GM21619 (cell line): Measurements from ENCODE around the gene ME2.
"Not testable (repeated sequence)": the region's sequence is repeated elsewhere in the genome, so short reads cannot be mapped to it uniquely, and the experiment has no call there.

Source experiments
- ATAC-seq: cut with Tn5 transposase; IDR thresholded peaks from one replicate; pipeline ENCODE4 v1.9.1; 2021; ENCODE audit not compliant: unreplicated experiment

The ME2 gene

DNA sequence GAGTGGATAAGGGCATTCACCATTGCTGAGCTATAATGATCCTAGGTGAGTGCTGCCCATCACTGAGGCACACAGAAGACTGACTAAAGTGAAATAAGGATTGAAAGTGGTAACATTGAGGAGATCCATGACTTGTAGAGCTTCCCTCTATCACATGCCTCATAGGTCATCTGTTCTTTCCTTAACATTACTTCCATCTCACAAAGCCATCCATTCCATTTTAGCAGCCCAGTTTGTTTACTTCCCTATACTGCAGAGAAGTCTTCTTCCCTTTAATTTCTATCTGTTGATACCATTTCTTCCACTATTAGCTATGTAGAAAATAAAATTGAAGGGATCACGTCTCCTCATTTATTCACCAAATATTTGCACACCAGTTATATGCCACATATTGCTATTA lies 32.1 kb downstream of the ME2 start:
- no peak for ATAC-seq

DNA sequence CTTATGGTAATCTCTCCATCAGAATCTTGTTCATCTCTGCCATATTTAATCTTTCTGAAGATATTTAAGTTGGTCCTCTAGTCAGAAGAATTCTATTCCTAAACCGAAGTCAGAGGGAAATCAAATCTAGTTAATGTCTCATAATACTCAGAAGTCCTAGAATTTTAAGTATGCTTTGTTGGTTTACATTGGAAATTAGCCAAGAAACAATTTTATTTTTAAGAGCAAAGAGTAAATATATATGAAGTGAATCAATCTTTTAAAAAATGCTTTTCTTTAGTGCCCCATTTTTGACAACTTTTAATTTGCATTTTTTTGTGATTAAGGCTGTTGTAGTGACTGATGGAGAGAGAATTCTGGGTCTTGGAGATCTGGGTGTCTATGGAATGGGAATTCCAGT lies 38.1 kb downstream of the ME2 start:
- ATAC-seq, result no peak

DNA sequence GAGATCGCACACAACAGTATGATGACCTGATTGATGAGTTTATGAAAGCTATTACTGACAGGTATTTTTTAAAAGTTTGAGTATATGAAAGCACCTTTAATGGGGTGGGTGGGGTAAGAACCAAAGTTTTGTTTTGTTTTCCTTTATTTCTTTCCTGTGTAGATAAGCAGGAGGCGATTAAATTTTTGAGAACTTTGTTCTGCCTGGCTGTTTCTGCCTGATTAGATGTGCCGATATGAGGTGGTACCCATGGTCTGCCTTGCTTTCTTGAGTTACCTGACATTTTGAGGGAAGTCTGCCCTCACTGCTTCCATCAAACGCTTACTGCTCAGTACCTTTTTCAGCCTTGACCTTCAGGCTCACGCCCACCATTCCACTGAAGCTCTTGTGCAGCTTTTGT lies 39.2 kb downstream of the ME2 start:
- no peak for ATAC-seq

DNA sequence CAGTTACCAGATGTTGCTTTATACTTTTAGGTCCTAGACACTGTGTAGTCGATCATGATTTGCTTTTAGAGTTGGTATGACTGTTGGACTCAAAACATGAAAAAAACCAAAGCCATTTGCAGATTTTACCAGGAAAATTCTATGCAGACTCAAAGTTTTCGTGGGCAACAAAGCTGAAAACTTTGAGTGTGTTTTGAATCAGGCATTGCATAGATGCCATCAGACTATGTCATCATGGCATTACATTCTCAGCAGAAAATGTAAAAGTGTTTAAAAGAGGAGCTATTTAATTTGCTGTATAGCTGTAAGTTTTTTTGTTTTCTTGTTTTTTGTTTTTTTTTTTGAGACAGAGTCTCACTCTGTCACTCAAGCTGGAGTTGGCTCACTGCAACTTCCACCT lies 45.5 kb downstream of the ME2 start:
- no peak for ATAC-seq

DNA sequence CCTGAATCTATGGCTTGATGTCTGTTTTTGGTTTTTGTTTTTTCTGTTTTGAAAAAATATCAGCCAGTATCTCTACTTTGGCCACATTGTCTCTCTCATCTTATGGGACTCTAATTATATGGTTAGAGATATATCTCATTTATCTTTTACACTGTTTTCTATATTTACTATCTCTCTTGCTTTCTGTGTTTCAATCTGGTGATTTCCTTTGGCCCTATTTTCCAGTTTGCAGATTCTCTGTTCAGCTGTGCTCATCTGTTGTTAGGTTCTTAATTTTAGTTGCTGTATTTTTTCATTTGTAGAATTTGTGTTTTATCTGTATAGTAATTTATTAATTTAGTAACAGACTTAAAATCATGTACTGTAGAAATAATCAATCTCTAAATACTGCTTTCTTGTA lies 47.6 kb downstream of the ME2 start:
- no peak for ATAC-seq

DNA sequence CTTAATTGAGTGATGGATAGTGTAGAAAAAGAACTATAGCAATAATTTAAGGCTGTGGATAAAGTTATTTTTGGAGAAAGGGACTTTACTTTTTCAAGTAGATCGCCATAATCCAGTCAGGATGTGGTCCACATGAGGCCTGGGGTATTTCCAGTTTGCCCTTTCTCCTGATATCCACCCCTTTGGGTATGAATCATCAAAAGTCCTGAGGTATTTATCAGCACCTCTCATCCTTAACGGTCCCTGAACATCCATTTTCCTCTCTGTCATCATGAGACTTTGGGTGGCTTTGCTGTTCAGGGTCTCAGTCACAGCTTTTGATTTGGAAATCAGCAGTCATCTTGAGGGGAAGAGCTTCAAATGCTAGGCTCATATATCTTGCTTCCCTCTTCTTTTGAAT lies 49.6 kb downstream of the ME2 start:
- no peak for ATAC-seq

DNA sequence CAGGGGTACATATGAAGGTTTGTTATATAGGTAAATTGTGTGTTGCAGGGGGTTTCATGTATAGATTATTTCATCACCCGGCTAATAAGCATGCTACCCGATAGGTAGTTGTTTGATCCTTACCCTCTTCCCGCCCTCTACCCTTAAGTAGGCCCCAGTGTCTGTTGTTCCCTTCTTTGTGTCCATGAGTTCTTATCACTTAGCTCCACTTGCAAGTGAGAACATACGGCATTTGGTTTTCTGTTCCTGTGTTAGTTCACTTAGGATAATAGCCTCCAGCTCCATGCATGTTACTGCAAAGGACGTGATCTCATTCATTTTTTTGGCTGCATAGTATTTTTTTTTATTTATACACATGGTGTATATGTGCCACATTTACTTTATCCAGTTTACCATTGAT lies 54.8 kb downstream of the ME2 start:
- no peak for ATAC-seq

DNA sequence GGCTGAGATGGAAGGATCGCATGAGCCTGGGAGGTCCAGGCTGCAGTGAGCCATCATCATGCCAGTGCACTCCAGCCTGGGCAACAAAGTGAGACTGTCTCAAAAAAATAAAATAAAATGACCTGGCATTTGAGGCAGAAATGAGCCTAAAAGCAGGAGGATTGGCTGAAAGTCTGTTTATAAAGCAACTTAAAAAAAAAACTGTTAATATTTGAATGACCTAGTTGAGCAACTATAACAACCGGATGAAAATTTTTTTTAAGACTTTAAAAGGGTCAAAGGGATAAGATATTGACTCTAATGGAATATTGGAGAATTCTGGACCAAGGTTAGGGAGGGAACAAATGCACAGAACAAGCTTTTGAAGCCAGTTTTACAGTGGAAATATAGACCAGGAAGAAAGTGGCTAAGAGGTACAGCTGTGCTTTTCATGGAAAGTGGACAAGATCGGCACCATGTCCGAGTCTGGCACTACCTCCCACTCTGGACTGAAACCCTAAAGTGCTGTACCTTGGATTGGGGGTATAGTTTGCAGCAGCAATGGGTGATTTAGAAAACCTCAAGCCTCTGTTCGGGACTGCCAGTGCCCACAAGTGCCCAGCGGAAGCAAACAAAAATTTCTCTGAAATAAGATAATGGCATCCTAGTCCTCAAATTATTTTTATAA lies 55.8 kb downstream of the ME2 start:
- no peak for ATAC-seq

DNA sequence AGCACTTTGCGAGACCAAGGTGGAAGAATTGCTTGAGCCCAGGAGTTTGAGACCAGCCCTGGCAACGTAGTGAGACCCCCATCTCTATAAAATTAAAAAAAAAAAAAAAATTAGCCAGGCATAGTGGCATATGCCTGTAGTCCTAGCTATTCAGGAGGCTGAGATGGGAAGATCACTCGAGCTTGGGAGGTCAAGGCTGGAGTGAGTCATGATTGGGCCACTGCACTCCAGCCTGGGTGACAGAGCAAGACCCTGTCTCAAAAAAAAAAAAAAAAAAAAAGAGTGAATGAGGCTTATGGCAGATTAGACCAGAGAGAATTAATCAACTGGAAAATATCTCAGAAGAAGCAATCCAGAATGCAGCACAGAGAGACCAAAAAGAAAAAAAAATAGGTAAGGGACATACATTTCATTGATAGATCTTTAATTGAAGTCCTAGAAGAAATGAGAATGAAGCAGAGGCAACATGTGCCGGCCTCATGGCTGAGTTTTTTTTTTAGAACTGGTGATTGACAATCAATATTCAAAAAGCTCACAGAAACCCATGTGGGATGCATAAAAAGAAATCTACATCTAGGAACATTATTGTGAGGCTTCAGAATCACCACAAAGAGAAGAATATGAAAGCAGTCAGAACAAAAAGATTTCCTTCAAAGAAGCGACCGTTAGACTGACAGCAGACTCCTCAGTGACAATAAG lies 56.7 kb downstream of the ME2 start:
- ATAC-seq, result no peak

DNA sequence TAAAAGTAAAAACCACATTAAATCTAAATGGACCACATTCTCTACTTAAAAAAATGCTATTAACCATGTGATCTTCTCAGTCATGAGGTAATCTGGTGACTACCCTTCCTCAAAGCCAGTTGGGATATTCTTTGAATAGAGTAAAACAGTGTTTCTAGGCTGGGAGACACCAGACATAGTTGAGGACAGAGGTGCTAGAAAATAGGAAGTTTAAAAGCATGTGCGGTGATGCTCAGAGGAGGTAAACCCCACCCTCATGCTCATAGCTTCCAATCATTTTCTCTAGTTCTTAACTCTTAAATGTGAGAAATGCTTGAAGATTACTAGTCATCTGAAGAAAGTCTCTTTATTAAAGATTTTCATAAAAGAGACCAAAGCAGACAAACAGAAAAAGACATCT lies 58.3 kb downstream of the ME2 start:
- ATAC-seq, result no peak

DNA sequence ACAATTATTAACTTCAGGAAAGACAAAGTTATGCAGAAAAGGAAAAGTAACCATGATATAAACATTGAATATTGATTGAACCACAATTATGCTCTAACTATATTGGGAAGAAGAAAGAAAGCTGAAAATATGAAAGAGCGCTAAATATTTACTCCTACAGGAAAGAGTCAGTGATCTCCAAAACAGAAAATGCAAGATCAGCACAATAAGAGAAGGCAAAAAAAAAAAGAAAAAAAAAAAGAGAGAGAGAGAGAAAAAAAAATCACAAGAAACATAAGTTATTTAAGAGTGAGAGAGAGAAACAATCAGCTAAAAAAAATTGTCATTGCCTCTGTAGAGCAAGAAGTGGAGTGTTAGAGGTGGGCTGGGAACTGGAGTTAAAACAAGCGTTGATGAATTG lies 60.0 kb downstream of the ME2 start:
- no peak for ATAC-seq

DNA sequence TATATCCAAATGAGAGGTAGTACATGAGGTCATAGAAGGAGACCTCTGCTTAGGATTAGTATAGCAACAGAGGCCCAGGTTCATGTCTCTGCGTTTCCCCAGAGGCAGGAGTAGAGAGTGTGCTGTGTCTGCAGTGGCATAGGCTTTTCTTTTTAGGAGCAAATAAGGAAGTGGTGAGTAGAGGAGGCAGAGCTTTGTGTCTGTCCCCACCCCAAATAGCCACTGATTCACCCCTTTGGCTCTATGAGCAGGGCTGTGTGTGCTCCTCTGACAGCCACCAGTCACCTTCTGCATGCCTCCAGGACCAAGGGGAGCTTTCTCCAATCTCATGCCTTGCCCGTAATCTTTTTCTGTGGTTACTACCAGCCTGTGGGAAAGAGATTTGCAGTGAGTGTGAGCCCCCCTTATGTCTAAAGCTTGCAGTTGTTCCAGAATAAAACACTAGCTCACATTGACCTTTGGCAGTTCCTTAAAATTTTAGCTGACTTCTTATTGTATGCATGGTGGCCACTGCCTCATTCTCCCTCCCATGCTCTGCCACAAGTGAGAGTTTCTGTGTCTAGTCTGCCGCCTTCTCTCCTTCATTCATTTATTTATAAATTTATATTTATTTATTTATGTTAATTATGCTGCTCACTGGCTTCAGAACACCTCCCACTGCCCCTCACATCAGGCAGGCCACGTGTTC lies 65.5 kb downstream of the ME2 start:
- no peak for ATAC-seq

DNA sequence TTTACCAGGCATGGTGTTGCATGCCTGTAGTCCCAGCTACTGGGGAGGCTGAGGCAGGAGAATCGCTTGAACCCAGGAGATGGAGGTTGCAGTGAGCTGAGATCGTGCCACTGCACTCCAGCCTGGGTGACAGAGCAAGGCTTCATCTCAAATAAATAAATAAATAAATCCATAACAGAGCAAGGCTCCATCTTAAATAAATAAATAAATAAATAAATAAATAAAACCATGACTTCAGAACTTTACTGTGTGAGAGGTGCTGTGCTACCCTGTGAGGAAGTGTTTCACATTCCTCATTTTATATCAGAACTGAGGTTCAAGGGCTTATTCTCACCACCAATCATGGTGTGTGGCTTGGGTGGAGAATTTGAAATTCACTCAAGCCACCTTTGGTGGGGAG lies 67.0 kb downstream of the ME2 start:
- not testable (repeated sequence) for ATAC-seq

DNA sequence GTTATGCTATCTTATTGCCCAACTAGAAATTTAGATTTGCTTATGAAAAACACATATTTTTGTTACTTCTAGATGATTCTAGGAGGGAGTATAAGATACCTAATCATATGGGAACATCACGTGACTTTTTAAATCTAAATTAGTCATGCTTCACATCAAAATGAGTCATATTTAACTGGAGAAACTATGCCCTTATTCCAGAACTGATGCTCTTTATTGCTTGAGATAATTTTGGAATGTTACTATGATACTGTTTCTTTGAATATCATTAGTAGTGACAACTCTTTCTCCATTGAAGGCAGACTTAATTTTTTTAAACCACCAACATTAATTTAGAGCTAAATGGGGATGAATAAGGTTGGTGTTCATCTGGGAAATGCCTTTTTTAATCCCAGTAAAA lies 69.0 kb downstream of the ME2 start:
- ATAC-seq, result no peak

DNA sequence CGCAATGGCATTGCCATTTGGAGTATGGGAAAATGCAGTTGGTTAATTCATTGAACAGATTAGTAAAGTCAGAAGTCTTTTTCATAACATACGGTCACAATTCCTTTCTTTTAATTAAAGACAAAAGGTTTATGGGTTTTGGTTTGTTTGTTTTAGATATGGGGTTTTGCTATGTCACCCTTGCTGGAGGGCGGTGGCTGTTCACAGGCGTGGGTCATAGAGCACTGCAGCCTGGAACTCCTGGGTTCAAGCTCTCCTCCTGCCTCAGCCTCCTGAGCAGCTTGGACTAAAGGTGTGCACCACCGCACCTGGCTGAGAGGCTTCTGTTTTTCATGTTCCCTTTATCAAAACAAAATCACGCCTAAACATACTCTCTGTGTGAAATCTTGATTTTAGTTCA lies 70.3 kb downstream of the ME2 start:
- no peak for ATAC-seq

DNA sequence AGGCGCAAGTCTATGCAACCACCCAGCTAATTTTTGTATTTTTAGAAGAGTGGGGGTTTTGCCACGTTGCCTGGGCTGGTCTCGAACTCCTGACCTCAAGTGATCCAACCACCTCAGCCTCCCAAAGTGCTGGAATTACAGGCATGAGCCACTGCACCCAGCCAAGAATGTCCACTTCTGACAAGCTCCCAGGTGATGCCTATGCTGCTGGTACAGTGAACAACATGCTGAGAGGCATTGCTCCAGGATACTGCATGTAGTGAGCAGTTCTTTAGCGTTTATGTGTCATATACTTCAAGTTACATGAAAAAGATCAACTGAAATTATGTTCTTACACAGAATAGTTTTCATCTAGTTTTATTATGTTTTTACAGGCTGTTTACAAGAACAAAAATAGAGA lies 71.7 kb downstream of the ME2 start:
- ATAC-seq, result no peak

DNA sequence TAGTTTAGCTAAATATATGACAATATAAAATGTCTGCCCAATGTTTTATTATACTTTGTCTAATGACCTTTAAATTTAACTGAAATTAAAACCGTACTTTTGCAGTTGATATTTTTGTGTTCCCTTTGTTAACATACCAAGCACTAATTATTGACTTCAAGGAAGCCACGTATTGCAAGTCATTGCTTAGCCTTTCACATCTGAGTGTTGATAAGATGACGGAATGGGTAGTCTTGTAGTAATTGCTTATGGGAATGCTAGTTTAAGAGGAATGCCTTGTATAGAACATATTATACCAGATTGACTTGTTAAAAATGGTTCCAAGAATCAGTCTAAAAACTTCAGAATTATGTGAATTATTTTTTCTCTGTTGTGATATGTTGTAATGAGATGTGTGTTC lies 74.9 kb downstream of the ME2 start:
- no peak for ATAC-seq

DNA sequence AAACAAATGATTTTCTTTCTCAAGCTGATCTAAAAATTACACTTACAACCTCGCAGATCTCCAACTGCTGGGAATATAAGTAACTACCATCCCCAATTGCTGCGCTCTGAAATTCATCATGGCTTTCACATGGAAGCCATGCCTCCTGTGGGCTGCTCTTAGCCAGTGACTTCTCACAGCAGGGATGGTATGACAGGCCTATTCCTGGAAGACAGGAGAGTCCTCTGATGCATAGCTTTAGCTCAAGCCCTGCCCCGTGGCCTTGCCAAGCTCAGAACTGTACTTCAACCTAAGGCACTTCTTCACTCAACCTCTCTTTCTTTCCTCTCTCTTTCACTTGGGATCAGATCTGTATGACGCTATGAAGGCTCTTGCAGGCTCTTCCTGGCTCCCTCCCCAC lies 76.3 kb downstream of the ME2 start:
- ATAC-seq, result no peak

DNA sequence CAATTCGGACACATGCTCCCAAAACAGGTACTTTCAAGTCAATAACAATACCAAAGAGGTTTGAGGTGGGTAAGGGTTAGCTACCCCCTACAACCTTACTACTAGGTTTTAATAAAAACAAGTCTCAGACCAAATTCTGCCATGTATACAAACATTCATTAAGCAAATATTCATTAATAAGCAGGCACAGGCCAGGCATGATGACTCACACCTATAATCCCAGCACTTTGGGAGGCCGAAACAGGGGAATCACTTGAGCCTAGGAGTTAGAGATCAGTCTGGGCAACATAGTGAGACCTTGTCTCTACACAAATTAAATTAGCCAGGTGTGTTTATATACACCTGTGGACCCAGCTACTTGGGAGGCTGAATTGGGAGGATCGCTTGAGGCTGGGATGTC lies 77.2 kb downstream of the ME2 start:
- no peak for ATAC-seq

DNA sequence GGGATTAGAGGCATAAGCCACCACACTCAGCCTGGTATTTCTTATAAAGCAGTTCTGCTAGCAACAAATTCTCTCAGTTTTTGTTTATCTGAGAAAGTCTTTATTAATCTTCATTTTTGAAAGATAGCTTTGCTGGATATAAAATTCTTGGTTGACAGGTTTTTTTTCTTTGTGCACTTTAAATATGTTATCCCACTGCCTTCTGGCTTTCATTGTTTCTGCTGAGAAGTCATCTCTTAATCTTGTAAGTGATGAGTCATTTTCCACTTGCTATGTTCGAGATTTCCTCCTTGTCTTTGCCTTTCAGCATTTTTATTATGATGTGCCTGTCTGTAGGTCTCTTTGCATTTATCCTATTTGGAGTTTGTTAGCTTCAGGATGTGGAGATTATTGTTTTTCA lies 83.1 kb downstream of the ME2 start:
- ATAC-seq, result no peak

DNA sequence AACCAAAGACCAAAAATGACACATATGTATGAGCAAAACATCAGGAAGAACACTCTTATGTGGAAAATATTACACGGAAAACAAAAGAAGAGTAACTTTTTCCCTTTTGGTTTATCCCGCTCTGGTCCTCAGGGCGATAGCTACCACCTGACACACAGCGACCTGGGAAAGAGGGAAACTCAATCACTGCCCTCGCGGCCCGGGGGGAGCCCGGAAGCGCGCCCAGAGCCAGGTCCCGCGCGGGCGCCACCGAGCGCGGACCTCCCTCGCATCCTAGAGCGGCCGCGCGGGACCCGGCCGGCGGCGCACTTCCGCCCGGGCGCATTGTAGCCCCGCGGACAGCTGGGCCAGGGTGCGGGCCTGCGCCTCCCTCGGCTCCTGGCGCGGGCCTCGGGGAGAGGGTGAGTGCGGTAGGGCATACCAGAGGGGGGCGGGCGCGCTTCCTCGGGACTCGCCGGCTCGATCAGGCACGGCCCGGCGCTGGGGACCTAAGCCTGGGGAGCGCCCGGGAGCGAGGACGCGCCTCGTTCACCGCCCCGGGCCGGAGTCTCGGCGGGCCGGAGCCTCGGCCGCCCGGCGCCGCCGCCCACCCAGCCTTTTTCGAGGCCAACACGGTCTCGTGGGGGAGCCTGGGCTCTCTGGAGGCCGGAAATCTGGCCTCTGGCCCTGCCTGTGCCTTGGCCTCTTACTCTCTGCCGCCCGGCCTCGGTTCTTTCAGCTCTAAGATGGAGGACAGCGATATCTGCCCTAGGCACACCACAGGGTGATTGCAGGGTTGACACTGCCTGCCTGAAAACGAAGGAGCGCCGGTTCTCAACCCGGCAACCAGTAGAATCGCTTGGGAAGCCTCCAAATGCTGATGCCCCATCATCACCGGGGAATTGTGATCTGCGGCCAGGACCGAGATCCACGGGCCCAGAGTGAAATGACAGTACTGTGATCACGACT lies 89.1 kb downstream of the ME2 start, which contains the start of gene ELAC1:
ELAC1 (plus strand) TSS at position 327 of the 948 bp plus-strand sequence. CDS start 6,365 bp downstream, outside the sequence.
- ATAC-seq, result peak; percentile 91
